ENCODE measurements around the gene EID3. TPM values are rescaled to one million over a fixed set of nuclear protein-coding genes. Genes with fewer than 3 reads are reported as not detected.

The EID3 gene
- total RNA-seq, 1 experiment from 2014 or later = 1.4 TPM

- Histone ChIP-seq H3K27ac (ENCODE audit: insufficient read length, low read depth, low read length) (no peak overlapping the region), H2BK12ac (ENCODE audit: insufficient read length, low read depth, low read length) (no peak overlapping the region)
- no CpG with 5 or more reads among the region's 9 CpGs for WGBS (ENCODE audit: extremely low coverage, insufficient read length, low lambda C conversion rate)
These were observed 8.4 kb upstream of the EID3 start for GRCh38 chr12:104294927-104295668.

More at GRCh38 chr12:104294927-104295668, 8.4 kb upstream of the EID3 start:
- Histone ChIP-seq H4K5ac (ENCODE audit: insufficient read length, low read depth, low read length) (no peak overlapping the region), H4K20me1 (ENCODE audit: control insufficient read depth, insufficient read depth, insufficient read length) (no peaks in the 10 kb centered on the region), H3K4ac (ENCODE audit: low read depth, low read length) (no peak overlapping the region), H3T11ph (ENCODE audit: low read length) (no peak overlapping the region), H3K4me1 (ENCODE audit: insufficient read depth, low read length) (peaks cover 2% of the 10 kb centered on the region; the same call in 1 of the 2 replicates), H3K23me2 (ENCODE audit: insufficient read length, low read depth, low read length, poor library complexity, severe bottlenecking) (no peaks in the 10 kb centered on the region), H3K27me3 (ENCODE audit: insufficient read depth, low read length) (no peaks in the 10 kb centered on the region), H4K8ac (replicated peaks; ENCODE audit: insufficient read length, low read depth, low read length) (no peak overlapping the region), H3K79me2 (ENCODE audit: insufficient read depth, low read length) (peaks cover 24% of the 10 kb centered on the region), H4K91ac (ENCODE audit: insufficient read length, low read depth, low read length) (no peak overlapping the region), H3K56ac (ENCODE audit: insufficient read length, low read depth, low read length) (no peak overlapping the region), H3K4me2 (ENCODE audit: insufficient read depth, insufficient read length, low read length) (no peak overlapping the region), H2BK5ac (ENCODE audit: insufficient read length, low read length) (peak overlapping the region; percentile 18), H2AK5ac (ENCODE audit: insufficient read length, low read length) (no peak overlapping the region), H3K14ac (ENCODE audit: insufficient read depth, low read length) (no peak overlapping the region), H3K23ac (ENCODE audit: insufficient read length, low read depth, low read length) (no peak overlapping the region), H2AFZ (ENCODE audit: low read length) (no peak overlapping the region), H3K9me3 (ENCODE audit: control insufficient read depth, low read depth, low read length) (no peaks in the 10 kb centered on the region), H3K18ac (ENCODE audit: insufficient read length, low read depth, low read length) (no peak overlapping the region), H2BK20ac (ENCODE audit: low read depth, low read length, poor library complexity, severe bottlenecking) (no peak overlapping the region), H2BK15ac (ENCODE audit: low read depth, low read length) (no peak overlapping the region), H3K9ac (ENCODE audit: extremely low read depth, insufficient read length, low read length) (no peak overlapping the region), H3K79me1 (ENCODE audit: insufficient read depth, low read depth, low read length, poor library complexity, severe bottlenecking) (peaks cover 8% of the 10 kb centered on the region), H2BK120ac (ENCODE audit: low read depth, low read length, poor library complexity, severe bottlenecking) (no peak overlapping the region)
- DNase-seq = no peak
- Mint-ChIP-seq H3K27ac (no peak overlapping the region), H3K4me1 (peaks cover 24 to 30% of the 10 kb centered on the region in 2 experiments), H3K27me3 (ENCODE audit: low read depth) (no peaks in the 10 kb centered on the region), H3K4me3 (no peak overlapping the region), H3K9me3 (no peaks in the 10 kb centered on the region), H3K36me3 (ENCODE audit: insufficient read depth in 1 of 3, low read depth in 3 of 3) (peaks cover 37 to 56% (median 53%) of the 10 kb centered on the region in 3 experiments; a peak in 6 of 7 replicates)
- TF ChIP-seq, protein P1, sequence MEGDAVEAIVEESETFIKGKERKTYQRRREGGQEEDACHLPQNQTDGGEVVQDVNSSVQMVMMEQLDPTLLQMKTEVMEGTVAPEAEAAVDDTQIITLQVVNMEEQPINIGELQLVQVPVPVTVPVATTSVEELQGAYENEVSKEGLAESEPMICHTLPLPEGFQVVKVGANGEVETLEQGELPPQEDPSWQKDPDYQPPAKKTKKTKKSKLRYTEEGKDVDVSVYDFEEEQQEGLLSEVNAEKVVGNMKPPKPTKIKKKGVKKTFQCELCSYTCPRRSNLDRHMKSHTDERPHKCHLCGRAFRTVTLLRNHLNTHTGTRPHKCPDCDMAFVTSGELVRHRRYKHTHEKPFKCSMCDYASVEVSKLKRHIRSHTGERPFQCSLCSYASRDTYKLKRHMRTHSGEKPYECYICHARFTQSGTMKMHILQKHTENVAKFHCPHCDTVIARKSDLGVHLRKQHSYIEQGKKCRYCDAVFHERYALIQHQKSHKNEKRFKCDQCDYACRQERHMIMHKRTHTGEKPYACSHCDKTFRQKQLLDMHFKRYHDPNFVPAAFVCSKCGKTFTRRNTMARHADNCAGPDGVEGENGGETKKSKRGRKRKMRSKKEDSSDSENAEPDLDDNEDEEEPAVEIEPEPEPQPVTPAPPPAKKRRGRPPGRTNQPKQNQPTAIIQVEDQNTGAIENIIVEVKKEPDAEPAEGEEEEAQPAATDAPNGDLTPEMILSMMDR (conservative IDR thresholded peaks at IDR 0.05) = no peak

All from H9 (cell line).